Measurements from ENCODE around the gene TEX22.
A peak's percentile ranks its signal among the peaks of the same experiment; 100 is the strongest.
"Not testable (repeated sequence)": the region's sequence is repeated elsewhere in the genome, so short reads cannot be mapped to it uniquely, and the experiment has no call there.

Gene TEX22, protein sequence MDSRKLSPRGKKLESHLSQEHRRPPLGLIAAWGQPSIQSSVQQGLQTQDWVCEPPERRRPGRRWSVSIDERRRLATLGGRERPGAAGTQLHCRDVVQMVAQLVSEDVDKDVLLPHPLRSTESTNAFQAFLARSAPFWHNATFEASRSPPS

DNA sequence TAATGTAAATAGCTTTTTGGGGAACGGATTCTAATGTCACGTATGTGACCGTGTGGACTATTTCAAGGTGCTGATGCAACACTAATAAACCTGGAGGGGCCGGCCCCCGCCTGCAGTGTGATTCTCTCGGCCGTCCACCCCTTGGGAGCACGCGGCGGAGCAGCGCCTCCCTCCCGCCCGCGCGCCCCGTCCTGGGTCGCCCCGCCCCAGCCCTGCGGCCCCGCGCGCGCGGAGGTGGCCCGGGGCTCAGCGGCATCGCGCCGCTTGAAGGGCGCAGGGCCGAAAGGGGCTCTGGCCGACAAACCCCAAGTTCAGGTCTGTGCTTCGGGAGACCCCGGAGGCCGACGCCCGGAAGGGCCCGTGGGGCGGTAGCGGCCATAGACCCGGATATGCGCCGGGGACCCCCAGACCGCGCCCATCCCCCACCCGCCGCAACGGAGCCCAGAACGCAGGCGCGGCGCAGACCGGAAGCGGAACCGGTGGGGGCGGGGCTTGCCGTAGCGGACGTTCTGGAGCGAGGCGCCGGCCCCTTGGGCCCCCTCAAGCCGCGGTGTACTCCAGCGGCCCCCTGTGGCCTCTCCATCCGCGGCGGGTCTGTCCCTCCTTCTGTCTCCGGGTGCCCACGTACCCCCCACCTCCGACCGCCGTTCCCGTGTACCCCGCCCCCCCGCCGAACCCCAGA is at the start of gene TEX22:
TEX22 (plus strand) TSS at position 495 of the 682 bp plus-strand sequence. CDS start 803 bp downstream, outside the sequence.
- peak; percentile 31 for DNase-seq

- DNase-seq = no peak
These were observed 49.2 kb upstream of the TEX22 start for GRCh38 chr14:105348945-105349699.

DNA sequence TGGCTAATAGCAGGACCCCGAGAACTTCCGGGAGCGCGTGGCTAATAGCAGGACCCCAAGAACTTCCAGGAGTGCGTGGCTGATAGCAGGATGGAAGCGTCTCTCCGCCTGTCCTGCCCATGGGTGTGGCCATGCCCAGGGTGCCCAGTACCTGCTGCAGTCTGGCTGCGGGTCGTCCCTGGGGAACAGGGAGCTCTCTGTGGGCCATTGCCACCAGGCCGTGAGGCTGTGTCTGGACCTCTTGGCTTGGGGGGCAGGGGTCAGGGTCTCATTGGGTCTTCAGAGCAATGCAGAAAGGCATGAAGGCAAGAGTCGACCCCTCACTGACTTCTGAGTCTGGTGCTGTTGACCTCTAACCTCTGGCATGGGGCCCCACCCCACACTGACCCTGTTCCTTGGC is 48.3 kb upstream of the TEX22 start:
- DNase-seq = no peak

GRCh38 chr14:105350450-105351244 is 47.7 kb upstream of the TEX22 start:
- no peak for DNase-seq

DNA sequence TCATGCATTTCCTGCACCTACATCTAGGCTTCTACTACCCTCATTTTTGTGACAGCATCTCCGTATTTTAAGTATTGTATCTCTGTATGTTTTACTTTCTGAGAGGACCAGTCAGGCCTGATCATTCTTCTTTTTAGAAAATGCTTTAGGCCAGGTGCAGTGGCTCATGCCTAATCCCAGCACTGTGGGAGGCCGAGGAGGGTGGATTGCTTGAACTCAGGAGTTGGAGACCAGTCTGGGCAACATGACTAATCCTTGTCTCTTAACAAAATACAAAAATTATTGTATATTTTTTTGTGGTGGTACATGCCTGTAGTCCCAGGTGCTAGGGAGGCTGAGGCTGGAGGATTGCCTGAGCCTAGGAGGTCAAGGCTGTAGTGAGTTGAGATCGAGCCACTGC is 46.9 kb upstream of the TEX22 start:
- no peak for DNase-seq

DNA sequence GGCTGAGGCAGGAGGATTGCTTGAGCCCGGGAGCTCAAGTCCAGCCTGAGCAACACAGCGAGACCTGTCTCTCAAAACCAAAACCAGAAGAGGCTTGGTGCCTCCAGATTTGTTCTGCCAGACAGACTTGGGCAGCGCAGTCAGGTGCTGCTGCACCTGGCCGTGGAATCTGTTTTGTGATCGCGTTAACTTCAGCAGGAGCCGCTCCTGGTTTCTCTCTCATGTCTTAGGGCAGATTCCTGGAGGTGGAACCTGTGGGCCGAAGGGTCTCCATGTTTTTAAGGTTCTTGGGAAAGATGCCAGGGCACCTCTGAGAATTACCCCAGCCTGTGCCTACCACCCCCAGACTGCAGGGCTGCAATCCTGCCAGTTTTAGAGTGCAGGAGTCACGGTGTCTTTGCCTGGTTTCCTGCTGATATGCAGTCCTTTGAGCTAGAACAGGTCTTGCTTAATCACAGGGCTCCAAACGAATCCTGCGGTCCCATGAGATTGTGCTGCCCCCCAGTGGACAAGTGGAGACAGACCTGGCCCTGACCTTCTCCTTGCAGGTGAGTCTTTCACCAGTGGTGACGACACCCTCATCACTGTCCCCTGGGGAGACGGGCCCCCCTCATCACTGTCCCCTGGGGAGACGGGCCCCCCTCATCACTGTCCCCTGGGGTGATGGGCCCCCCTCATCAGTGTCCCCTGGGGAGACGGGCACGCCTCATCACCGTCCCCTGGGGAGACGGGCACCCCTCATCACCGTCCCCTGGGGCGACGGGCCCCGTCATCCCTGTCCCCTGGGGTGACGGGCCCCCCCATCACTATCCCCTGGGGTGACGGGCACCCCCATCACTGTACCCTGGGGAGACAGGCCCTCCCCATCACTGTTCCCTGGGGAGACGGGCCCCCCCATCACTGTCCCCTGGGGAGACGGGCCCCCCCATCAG is 46.2 kb upstream of the TEX22 start:
- peak; percentile 30 for DNase-seq

- DNase-seq = no peak
These were observed 45.2 kb upstream of the TEX22 start for GRCh38 chr14:105353136-105353535.

DNA sequence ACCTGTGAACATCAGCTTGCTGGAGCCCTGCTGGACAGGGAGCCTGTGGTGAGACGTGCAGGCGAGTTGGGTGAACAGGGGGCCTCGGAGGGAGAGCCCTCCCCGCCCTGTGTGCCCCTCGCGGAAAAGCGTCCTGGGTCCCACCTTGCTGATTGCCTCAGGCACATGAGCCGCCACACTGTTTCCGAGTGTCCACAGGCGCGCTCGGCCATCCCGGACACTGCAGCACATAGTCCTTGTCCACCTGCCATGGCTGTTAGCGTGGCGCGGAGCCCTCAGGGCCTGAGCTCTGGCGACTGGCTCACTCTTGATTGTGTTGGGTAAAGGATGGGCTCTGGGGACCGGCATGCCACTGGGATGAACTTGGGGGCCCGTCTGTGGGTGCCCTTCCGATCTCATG is 43.8 kb upstream of the TEX22 start:
- DNase-seq = no peak

GRCh38 chr14:105355049-105355575 is 43.2 kb upstream of the TEX22 start:
- no peak for DNase-seq

GRCh38 chr14:105355850-105356604 is 42.3 kb upstream of the TEX22 start:
- DNase-seq = no peak

DNA sequence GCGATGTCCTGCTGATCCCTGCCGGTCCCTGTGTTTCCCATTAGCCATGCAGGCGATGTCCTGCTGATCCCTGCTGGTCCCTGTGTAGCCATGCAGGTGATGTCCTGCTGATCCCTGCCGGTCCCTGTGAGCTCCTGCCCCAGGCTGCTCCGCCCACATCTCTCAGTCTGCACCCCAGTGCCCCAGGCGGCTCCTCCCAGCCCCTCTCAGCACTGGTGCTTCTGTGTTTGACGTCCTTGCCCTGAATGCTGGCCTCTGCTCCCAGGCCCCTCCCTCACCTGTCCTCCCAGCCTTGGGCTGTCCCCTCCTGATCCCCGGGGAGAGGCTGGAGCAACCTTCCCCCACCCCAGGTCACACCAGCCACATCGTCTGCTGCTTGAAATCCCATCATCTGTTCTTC is 41.4 kb upstream of the TEX22 start:
- DNase-seq = no peak

GRCh38 chr14:105357626-105358025 is 40.7 kb upstream of the TEX22 start:
- DNase-seq = no peak

DNA sequence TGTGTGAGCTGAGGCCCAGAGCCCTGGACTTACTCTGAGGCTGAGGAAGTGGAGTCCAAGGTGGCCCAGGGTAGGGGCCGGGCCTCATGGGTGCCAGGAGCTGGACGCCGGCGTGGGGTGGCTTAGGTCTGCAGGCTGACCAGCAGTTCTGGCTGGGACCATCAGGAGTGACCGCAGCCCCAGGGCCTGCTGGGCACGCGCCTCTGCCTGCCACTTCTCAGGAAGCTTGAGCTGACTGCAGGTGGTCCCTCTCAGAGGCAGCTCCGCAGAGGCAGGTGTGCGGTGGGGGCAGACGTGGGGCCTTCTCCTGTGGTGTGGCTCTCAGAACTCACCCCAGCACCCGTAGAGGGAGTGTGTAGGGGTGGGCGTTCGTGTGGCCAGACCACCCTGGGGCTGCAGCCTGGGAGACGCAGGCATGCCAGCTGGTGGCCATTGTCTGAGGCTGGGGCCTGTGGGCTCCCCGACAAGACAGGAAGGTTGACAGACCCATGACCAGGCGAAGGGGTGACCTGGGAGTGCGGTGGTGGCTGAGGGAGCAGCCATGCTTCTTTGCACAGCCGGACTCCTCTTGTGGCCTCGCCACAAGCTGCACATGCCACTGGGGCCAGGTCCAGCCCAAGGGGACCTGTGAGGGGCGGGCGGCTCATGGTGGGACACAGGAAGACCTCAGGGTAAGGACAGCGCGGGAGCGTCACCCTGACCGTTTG is 40.0 kb upstream of the TEX22 start:
- DNase-seq = no peak

DNA sequence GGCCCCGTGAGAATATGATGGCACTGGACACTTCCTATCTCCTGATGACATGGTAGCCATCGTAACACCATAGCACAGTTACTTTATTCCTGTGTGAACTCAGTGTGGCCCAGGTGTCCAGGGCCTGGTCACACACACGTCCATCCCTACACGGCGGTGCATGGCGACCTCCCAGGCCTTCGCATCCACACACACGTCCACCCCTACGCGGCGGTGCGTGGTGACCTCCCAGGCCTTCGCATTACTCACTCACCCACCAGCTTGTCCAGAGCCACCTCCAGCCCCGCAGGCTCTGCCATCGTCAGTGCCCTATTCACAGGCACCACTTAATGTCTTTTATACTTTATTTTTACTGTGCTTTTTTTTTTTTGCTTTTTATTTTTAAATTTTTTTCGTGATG is 39.4 kb upstream of the TEX22 start:
- no peak for DNase-seq

- not testable (repeated sequence) for DNase-seq
These were observed 36.9 kb upstream of the TEX22 start for GRCh38 chr14:105361412-105361811.

GRCh38 chr14:105363847-105364708 is 34.3 kb upstream of the TEX22 start:
- DNase-seq = no peak

DNA sequence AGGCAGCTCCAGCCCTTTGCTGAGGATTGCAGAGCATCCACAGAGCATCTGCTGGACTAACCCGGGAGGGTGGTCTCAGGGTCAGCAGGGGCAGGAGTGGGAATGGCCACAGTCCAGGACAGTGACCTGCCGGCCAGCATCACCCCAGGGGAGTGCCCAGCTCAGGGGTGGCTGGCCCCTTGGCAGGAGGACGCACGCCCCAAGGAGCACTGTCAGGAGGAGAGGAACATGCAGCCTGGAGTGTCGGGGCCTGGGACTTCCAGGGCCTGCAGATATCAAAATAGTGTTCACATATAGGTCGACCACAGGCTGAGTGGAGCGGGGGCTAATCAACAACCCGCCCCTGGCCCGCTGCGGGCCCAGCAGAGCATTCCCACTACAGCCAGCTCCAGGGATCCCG is 33.2 kb upstream of the TEX22 start:
- no peak for DNase-seq

GRCh38 chr14:105365681-105366080 is 32.7 kb upstream of the TEX22 start:
- no peak for DNase-seq

GRCh38 chr14:105366386-105367074 is 31.8 kb upstream of the TEX22 start:
- DNase-seq = no peak
